Activated gamma-delta T cell treated with anti-CD3 and anti-CD28 coated beads, Interleukin-2, amount 50 U/mL, for 16 hours (primary cell): Measurements from ENCODE around the gene XRCC5.

ENCODE experiments used
- DNase-seq: peaks from one replicate; pipeline ENCODE4 v3.0.0-alpha.2; 2020; ENCODE audit warnings: low read depth

The XRCC5 gene

DNA sequence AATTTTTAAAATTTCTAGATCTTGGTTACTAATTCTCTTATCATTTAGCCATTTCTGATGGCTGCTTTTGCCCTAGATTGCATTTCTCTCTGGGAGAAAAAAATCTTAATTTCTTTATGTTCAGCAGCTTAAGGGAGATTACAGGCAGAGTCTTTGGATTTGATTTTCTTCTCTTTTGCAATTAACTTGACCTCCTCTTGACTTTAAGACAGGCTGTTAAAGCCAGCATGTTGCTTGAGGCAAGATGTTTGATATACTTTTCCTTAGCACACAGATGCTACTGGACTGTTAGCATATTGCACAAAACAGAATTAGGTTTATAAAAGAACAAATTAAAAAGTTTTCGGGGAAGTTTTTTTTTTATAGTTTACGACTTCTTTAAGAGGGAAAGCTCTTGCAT is 50.0 kb downstream of the XRCC5 start:
- DNase-seq = no peak

DNA sequence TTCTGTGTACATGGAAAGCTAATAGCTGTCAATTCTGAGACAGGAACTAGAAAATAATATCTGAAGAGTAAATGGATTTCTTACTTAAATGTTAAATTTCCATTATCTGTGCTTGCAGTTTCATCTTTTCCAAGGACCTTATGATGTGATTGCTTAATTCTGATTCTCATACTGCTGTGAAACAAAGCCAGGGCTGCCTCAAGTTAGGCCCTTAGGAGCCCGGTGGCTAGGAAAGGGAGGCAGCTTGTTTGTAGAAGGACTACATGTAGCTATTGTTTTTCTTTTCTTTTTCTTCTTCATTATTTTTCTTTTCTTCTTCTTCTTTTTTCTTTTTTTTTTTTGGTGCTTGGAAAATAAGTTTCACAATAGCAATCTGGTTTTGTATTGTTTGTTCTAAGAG is 50.5 kb downstream of the XRCC5 start:
- no peak for DNase-seq

DNA sequence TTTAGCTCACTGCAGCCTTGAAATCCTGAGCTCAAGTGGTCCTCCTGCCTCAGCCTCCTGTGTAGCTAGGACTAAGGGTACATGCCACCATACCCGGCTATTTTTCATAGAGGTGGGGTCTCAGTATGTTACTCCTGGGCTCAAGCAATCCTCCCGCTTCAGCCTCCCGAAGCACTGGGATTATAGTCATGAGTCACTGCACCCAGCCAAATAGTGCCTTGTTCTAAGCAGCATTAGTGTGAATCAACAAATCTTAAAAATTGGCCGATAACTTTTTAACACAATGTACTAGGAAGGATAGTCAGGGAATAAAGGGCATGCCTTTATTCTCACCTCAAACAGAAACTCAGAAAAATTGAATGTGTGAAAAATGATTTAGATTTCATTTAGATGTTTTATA is 51.6 kb downstream of the XRCC5 start:
- no peak for DNase-seq

GRCh38 chr2:216161967-216162366 is 52.8 kb downstream of the XRCC5 start:
- no peak for DNase-seq

GRCh38 chr2:216163518-216163917 is 54.4 kb downstream of the XRCC5 start:
- no peak for DNase-seq

DNA sequence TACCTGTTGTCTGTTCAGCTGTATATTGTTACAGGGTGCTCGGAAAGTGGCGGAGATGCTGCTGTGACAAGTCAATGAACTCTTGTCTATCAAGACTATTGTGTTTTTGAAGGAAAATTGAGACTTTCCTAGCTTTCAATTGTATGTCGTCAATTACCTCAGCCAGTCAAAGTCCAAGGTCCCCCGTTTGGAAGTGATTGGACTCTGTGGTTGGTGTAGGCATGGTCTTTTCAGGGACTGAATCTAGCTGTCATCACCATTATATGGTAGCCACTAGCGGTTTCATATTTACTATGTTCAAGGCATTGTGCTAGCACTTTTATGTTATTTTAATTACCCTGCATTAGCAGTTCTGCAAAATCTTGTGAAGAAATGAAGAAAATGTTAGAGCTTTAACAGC is 54.9 kb downstream of the XRCC5 start:
- no peak for DNase-seq

- no peak for DNase-seq
Measured at GRCh38 chr2:216164576-216164975, 55.4 kb downstream of the XRCC5 start.

DNA sequence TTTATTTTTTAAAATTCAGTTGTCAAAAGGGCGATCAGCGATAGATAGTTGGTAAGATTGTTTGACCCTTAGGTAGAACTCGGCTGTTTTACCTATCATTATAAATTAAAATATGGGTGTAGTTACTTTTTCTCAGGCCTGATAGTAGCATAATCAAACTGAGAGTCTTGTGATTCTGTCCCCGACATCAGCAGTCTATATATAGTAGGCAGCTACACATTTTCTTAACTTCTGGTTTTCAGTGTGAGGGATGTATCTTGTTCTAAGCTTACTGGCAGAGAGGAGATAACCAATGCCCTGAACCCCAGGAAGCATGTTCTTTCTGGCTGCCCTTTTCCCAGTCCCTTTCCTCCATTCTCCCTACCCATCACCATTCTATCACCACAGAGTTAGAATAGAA is 56.6 kb downstream of the XRCC5 start:
- DNase-seq = no peak

DNA sequence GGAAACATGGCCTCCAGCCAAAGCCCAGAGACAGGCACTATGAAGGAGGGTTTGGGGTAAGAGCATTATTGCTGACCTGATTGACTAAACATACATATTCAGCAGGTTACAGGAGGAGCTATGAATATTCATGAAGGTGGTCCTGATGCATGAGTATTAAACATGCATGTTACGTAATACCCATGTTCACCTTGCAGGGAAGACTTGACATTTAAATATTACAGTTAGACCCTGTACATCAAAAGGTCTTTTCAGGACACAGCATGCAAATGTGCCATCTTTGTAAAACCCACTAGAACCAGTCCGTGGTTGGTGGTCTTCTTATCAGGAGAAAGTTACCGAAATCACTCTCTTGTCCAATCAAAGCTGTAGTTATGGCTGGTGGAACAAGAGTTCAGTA is 59.9 kb downstream of the XRCC5 start:
- no peak for DNase-seq

DNA sequence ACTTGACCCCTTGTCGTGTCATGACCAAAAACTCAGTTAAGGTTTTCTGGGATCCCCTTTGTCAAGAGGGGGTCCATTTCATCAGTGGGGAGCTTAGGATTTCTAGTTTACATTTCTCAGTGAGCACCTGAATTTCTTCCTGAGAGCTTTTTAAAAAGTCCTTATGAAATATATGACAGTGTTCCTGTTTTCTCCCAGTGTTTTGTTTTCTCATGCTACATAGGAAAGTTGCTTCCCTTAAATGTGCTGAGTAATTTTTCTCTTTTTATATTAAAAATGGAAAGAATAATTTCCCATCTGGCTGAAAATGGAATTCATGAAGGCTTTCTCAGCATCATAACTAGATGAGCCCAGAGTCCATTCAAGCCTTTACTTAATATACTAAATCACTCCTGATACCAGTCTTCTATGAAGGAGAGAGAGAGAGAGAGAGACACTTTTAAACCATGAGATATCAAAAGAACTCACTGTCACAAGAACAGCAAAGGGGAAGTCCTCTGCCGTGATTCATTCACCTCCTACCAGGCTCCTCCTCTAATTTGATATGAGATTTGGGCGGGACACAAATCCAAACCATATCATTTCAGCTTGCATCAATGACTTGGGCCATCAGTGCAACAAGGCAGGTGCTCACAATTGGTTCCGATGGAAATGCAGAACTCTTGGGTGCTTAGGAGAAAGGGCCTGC is 61.1 kb downstream of the XRCC5 start:
- no peak for DNase-seq

DNA sequence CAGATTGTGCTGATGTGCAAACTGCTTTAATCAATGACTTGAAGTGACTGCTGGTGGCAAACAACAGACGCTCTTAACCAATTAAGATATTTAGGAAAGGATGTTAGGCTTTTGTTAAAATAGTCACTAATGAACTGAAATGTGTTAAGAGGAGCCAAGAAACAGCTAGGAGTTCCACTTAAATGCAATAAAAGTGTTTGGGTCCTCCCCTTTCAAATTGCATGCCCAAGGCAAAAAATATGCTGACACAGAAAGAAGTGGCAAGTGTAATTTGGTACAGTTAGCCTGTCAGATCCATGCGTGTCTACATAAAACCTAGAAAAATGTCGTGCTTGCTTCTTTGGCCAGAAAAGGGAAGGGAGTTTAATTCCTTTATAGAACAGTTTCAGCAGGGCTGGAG is 61.9 kb downstream of the XRCC5 start:
- no peak for DNase-seq

DNA sequence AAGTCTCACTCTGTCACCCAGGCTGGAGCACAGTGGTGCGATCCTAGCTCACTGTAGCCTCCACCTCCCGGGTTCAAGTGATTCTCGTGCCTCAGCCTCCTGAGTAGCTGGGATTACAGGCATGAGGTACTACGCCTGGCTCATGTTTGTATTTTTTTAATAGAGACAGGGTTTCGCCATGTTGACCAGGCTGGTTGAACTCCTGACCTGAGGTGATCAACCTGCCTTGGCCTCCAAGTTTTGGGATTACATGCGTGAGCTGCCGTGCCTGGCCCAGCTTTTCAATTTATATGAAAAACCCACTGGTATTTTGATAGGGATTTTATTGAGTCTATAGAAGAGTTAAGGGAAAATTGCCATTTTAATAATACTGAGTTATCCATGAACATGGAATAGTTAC is 63.3 kb downstream of the XRCC5 start:
- DNase-seq = no peak

GRCh38 chr2:216179015-216179414 is 69.9 kb downstream of the XRCC5 start:
- no peak for DNase-seq

DNA sequence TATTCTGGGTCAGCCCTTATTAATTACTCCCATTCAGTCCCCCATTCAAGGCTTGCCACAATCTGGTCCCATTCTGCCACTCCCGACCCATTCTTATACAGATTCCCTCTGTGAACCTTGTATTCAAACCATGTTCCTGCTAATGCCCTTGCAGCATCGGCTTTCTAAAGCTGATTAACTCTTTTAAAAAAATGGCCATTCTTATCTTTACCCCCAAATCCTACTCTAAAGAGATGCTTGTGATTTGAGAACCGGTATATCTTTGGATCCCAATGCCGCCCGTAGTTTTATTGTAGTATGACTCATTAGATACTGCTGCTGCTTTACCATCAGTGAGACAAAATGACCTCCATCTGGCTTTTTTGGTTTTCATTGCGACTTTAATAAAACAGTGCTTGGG is 72.2 kb downstream of the XRCC5 start:
- DNase-seq = no peak

GRCh38 chr2:216181953-216182461 is 72.9 kb downstream of the XRCC5 start:
- DNase-seq = no peak

GRCh38 chr2:216183462-216183861 is 74.3 kb downstream of the XRCC5 start:
- no peak for DNase-seq

GRCh38 chr2:216188559-216188850 is 79.4 kb downstream of the XRCC5 start:
- DNase-seq = no peak

GRCh38 chr2:216188956-216189355 is 79.8 kb downstream of the XRCC5 start:
- no peak for DNase-seq

DNA sequence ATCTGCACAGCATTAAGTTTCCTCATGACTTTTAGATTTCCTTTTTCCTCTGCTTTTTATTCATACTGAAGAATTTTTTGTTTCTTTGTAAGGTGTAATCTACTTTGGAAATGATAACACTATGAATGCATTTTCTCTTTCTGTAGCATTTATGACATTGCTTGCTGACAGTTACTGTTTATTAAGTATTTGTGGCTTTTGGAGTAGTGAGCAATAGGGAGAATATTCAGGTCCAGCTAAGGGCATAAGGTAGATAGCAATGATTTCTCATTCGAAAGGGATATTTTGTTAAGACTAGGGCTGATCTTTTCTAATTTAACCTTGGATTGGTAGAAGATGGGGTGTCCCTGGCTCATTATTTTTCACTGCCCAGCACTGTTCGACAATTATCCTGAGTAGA is 80.3 kb downstream of the XRCC5 start:
- no peak for DNase-seq

- DNase-seq = no peak
Measured at GRCh38 chr2:216192181-216192580, 83.0 kb downstream of the XRCC5 start.

DNA sequence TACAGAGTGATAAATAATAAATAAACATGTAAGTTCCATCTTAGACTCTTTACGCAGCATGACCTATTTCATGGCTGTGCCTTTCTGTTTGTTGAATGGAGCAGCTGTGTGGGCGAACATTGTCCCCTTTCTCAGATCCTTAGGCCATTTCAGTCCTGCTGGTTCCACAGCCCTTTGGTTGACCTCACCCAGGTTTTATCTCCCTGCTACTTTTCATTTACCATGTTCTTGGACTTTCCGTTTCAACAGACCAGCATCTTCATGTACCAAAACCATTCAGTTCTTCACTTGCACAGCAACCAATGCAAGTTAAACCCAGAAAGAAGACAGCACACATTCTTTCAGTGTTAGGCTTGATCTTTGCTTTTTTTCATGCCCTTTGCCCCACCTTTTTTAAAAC is 83.8 kb downstream of the XRCC5 start:
- DNase-seq = no peak

DNA sequence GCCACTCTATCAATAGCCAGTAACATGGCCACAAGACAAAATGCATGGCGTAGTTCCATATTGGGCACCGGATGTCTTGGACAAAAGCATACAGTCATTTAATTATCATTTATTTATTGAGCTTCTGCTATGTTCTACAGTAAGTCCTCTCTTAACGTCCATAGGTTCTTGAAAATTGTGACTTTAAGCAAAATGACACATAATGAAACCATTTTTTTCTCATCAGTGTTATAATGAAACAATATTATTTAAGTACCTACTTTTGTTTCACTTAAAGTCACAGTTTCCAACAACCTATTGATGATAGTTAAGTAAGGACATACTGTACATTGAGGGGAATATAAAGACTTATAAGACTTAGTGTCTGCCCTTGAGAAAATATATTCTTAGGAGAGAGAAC is 84.9 kb downstream of the XRCC5 start:
- no peak for DNase-seq

DNA sequence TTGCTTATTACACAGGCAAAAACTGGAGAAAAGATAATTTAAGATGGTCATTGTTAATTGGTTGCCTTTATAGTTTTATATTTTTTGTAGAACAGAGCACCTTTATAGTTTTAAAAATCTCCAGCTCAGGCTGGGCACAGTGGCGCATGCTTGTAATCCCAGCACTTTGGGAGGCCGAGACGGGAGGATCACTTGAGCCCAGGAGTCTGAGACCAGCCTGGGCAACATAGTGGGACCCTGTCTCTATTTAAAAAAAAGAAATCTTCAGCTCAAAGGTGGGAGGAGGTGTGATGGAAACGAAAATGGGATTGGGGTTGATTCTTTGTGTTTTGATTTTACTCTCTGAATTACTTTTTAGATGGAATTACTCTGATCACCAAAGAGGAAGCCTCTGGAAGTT is 85.4 kb downstream of the XRCC5 start:
- no peak for DNase-seq

GRCh38 chr2:216195565-216196029 is 86.4 kb downstream of the XRCC5 start:
- DNase-seq = no peak
